ENCODE measurements around the gene MKRN1. TPM values are rescaled to one million over a fixed set of nuclear protein-coding genes. Genes with fewer than 3 reads are reported as not detected.

The MKRN1 gene
- total RNA-seq (100 to 1,000 TPM in 1 of 2 donors, 10 to 100 TPM in 1; 38.8 to 103 TPM), polyA plus RNA-seq (10 to 100 TPM; 18.7 to 19.6 TPM)

- Histone ChIP-seq H3K4me3 (ENCODE audit: low read depth in 1 of 3, low read length in 3 of 3) (peak within 1 kb of the TSS; percentile 85 to 100 (median 93)), H3K9me3 (ENCODE audit: control insufficient read depth in 4 of 4, low read length in 3 of 4) (no peaks in the 10 kb centered on the region), H3K36me3 (ENCODE audit: control insufficient read depth in 4 of 4, insufficient read depth in 3 of 4, low read depth in 1 of 4, low read length in 3 of 4) (no peaks in the 10 kb centered on the region), H3K27ac (ENCODE audit: low read depth in 1 of 2, low read length in 2 of 2) (peak within 1 kb of the TSS; percentile 92 to 94), H3K4me1 (ENCODE audit: control insufficient read depth in 4 of 4, insufficient read depth in 4 of 4, low read length in 3 of 4) (peaks cover 3 to 26% (median 18%) of the 10 kb centered on the region in 4 donors), H3K27me3 (ENCODE audit: control insufficient read depth in 4 of 4, insufficient read depth in 4 of 4, low read length in 3 of 4) (no peaks in the 10 kb centered on the region), H3K9ac (ENCODE audit: low read depth in 1 of 2, low read length in 2 of 2) (peak within 1 kb of the TSS; percentile 78 to 85)
- under 1% methylated on average over 71 of the region's 71 CpGs for WGBS
- TF ChIP-seq TAF1 (conservative IDR thresholded peaks at IDR 0.05) (peak; percentile 68), CTCF (IDR thresholded peaks at IDR 0.05; ENCODE audit: low read depth, low read length, missing input control) (no peak), EGR1 (IDR thresholded peaks at IDR 0.05; ENCODE audit: low read depth in 2 of 2) (peak; percentile 30 to 52), GABPA (IDR thresholded peaks at IDR 0.05 in 1 of 2, conservative IDR thresholded peaks at IDR 0.05 in 1 of 2) (peak; percentile 77 to 93), REST (IDR thresholded peaks at IDR 0.05) (peak; percentile 61), HNF4A (conservative IDR thresholded peaks at IDR 0.05) (peak; percentile 30 to 56), MAX (IDR thresholded peaks at IDR 0.05) (peak; percentile 66), HNF4G (IDR thresholded peaks at IDR 0.05) (no peak), JUND (IDR thresholded peaks at IDR 0.05) (no peak), YY1 (IDR thresholded peaks at IDR 0.05) (peak; percentile 95), FOXA1 (IDR thresholded peaks at IDR 0.05) (no peak), SP1 (IDR thresholded peaks at IDR 0.05) (peak; percentile 73), RXRA (IDR thresholded peaks at IDR 0.05) (peak; percentile 41 to 56), ATF3 (IDR thresholded peaks at IDR 0.05) (no peak), FOXA2 (IDR thresholded peaks at IDR 0.05) (no peak), ZBTB33 (IDR thresholded peaks at IDR 0.05) (peak; percentile 22), NR2F2 (IDR thresholded peaks at IDR 0.05) (peak; percentile 44), RAD21 (IDR thresholded peaks at IDR 0.05) (peak in 1 of 2 donors; percentile 35)
- DNase-seq (ENCODE audit: low spot score), result peak; percentile 95
Measured at GRCh38 chr7:140479062-140479738, at the start of gene MKRN1. Gene MKRN1 (minus strand): TSS chr7:140479505. CDS start chr7:140479344, 161 bp downstream.

Data from liver (tissue), 9 donors.